HEK293 (cell line): ENCODE results near the gene CUZD1.

Experiments used
- KLF8 ChIP-seq: fragments of 450-650 bp; formaldehyde crosslinking; IDR thresholded peaks from 2 replicates; pipeline ENCODE4 v1.5.1; 2016; ENCODE audit warnings: missing biosample characterization, missing genetic modification characterization
- ZBTB7A ChIP-seq: fragments of 450-650 bp; formaldehyde crosslinking; IDR thresholded peaks from 2 replicates; pipeline ENCODE4 v1.5.1; 2016; ENCODE audit warnings: low read depth, missing biosample characterization, missing genetic modification characterization
- ZNF514 ChIP-seq: fragments of 450-650 bp; formaldehyde crosslinking; IDR thresholded peaks from 2 replicates; pipeline ENCODE4 v1.5.1; 2016; ENCODE audit warnings: missing biosample characterization, missing genetic modification characterization
- ZNF561 ChIP-seq: fragments of 450-650 bp; IDR thresholded peaks from 2 replicates; pipeline ENCODE4 v1.5.1; 2018; ENCODE audit warnings: missing biosample characterization, missing genetic modification characterization, borderline replicate concordance
- ZNF76 ChIP-seq: fragments of 450-650 bp; formaldehyde crosslinking; IDR thresholded peaks from 2 replicates; pipeline ENCODE4; 2016; ENCODE audit warnings: low read depth, missing biosample characterization, missing genetic modification characterization, borderline replicate concordance
- TF ChIP-seq, protein P1 (sequence below): fragments of 450-650 bp; formaldehyde crosslinking; IDR thresholded peaks from 2 replicates; pipeline ENCODE4 v1.5.1; 2016; ENCODE audit warnings: missing biosample characterization, missing genetic modification characterization
- TF ChIP-seq, protein P2 (sequence below): sonication (generic); formaldehyde crosslinking; IDR thresholded peaks from 2 replicates; pipeline ENCODE4 v1.8.1; 2022; ENCODE audit warnings: mild to moderate bottlenecking, moderate library complexity, missing genetic modification reagents
- TF ChIP-seq, protein P3 (sequence below): fragments of 450-650 bp; formaldehyde crosslinking; IDR thresholded peaks from 2 replicates; pipeline ENCODE4 v1.5.1; 2016; ENCODE audit warnings: missing biosample characterization, missing genetic modification characterization
- TF ChIP-seq, protein P4 (sequence below): fragments of 450-650 bp; formaldehyde crosslinking; IDR thresholded peaks from 2 replicates; pipeline ENCODE4 v1.5.1; 2016; ENCODE audit warnings: missing biosample characterization, missing genetic modification characterization
- TF ChIP-seq, protein P5 (sequence below): fragments of 450-650 bp; formaldehyde crosslinking; IDR thresholded peaks from 2 replicates; pipeline ENCODE4 v1.5.1; 2016; ENCODE audit warnings: missing biosample characterization, missing genetic modification characterization

DNA sequence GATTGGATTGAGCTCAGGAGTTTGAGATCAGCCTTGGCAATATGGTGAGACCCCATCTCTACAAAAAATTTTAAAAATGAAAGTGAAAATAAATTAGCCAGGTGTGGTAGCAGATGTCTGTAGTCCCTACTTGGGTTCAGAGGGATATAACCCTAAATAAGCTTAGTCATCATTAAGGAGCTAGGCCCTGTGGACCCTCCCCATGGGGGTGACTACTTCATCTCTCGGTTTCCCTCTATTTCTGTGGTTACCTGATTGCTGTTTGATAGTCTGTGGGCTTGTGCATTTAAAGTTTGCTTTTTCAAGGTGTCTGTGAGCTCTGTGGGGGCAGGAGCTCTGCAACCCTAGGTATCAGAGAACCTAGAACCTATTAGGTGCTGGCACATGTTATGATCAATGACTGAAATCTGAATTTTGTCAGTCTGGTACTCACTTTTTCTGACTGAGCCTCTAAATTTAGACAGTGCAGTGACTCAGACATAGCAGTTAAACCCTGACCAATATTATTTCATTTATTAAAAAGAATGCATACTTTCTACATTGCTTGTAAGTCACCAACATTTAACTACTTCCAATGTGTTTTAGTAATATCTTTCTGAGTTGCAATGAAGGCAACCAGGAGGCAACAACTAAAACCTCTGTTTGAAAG lies 8.1 kb upstream of the CUZD1 start:
- TF ChIP-seq, protein P1, sequence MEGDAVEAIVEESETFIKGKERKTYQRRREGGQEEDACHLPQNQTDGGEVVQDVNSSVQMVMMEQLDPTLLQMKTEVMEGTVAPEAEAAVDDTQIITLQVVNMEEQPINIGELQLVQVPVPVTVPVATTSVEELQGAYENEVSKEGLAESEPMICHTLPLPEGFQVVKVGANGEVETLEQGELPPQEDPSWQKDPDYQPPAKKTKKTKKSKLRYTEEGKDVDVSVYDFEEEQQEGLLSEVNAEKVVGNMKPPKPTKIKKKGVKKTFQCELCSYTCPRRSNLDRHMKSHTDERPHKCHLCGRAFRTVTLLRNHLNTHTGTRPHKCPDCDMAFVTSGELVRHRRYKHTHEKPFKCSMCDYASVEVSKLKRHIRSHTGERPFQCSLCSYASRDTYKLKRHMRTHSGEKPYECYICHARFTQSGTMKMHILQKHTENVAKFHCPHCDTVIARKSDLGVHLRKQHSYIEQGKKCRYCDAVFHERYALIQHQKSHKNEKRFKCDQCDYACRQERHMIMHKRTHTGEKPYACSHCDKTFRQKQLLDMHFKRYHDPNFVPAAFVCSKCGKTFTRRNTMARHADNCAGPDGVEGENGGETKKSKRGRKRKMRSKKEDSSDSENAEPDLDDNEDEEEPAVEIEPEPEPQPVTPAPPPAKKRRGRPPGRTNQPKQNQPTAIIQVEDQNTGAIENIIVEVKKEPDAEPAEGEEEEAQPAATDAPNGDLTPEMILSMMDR (tag by site-specific recombination), result no peak
- no peak for TF ChIP-seq ZNF561 (tag by site-specific recombination)
- TF ChIP-seq ZBTB7A (tag by site-specific recombination), result no peak
- TF ChIP-seq ZNF514 (tag by site-specific recombination), result no peak
- TF ChIP-seq KLF8, result no peak
- TF ChIP-seq, protein P2, sequence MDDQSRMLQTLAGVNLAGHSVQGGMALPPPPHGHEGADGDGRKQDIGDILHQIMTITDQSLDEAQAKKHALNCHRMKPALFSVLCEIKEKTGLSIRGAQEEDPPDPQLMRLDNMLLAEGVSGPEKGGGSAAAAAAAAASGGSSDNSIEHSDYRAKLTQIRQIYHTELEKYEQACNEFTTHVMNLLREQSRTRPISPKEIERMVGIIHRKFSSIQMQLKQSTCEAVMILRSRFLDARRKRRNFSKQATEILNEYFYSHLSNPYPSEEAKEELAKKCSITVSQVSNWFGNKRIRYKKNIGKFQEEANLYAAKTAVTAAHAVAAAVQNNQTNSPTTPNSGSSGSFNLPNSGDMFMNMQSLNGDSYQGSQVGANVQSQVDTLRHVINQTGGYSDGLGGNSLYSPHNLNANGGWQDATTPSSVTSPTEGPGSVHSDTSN (CRISPR knock-in tag), result no peak
- TF ChIP-seq, protein P3, sequence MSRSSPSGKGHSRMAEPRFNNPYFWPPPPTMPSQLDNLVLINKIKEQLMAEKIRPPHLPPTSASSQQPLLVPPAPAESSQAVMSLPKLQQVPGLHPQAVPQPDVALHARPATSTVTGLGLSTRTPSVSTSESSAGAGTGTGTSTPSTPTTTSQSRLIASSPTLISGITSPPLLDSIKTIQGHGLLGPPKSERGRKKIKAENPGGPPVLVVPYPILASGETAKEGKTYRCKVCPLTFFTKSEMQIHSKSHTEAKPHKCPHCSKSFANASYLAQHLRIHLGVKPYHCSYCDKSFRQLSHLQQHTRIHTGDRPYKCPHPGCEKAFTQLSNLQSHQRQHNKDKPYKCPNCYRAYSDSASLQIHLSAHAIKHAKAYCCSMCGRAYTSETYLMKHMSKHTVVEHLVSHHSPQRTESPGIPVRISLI, result no peak
- TF ChIP-seq, protein P4, sequence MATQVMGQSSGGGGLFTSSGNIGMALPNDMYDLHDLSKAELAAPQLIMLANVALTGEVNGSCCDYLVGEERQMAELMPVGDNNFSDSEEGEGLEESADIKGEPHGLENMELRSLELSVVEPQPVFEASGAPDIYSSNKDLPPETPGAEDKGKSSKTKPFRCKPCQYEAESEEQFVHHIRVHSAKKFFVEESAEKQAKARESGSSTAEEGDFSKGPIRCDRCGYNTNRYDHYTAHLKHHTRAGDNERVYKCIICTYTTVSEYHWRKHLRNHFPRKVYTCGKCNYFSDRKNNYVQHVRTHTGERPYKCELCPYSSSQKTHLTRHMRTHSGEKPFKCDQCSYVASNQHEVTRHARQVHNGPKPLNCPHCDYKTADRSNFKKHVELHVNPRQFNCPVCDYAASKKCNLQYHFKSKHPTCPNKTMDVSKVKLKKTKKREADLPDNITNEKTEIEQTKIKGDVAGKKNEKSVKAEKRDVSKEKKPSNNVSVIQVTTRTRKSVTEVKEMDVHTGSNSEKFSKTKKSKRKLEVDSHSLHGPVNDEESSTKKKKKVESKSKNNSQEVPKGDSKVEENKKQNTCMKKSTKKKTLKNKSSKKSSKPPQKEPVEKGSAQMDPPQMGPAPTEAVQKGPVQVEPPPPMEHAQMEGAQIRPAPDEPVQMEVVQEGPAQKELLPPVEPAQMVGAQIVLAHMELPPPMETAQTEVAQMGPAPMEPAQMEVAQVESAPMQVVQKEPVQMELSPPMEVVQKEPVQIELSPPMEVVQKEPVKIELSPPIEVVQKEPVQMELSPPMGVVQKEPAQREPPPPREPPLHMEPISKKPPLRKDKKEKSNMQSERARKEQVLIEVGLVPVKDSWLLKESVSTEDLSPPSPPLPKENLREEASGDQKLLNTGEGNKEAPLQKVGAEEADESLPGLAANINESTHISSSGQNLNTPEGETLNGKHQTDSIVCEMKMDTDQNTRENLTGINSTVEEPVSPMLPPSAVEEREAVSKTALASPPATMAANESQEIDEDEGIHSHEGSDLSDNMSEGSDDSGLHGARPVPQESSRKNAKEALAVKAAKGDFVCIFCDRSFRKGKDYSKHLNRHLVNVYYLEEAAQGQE (tag by site-specific recombination), result no peak
- TF ChIP-seq, protein P5, sequence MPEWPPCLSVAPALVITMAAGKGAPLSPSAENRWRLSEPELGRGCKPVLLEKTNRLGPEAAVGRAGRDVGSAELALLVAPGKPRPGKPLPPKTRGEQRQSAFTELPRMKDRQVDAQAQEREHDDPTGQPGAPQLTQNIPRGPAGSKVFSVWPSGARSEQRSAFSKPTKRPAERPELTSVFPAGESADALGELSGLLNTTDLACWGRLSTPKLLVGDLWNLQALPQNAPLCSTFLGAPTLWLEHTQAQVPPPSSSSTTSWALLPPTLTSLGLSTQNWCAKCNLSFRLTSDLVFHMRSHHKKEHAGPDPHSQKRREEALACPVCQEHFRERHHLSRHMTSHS (tag by site-specific recombination), result no peak
- no peak for TF ChIP-seq ZNF76 (tag by site-specific recombination)
